ENCODE measurements around the gene FLT1.
A peak's percentile ranks its signal among the peaks of the same experiment; 100 is the strongest.

Gene FLT1

DNA sequence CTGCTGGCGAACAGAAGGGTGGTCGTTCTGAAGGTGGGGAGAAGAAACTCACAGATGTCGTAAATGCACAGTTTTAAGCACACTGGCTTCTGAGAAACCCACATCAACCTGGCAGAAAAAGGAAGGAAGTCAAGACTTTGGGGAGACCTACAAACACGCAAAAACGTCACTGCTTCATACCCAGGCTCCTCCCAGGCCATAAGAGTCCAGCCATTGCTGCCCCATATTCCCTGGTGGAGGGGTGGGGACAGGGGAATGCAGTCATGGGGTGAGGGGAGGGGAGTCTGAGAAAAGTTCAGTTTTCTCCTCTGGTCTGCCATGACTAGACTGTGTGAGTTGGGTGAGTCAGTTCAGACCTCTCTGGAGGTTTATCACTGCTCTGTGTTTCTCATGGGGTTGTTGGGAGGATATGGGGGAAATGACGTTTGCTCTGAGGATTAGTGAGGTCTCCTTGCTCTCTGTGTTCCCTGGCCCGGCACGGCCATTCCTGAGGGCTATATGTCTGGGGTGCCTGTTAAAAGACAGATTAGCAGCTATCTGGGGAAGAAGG, 139.0 kb downstream of the FLT1 start:
- H3K4me1 Mint-ChIP-seq (ENCODE audit: low read depth), result peaks cover 40% of the 10 kb centered on the region
- H3K27me3 Mint-ChIP-seq, result peaks cover 2% of the 10 kb centered on the region
- peak overlapping the region; percentile 42 for H3K4me3 Mint-ChIP-seq
- peaks cover 5% of the 10 kb centered on the region for H3K36me3 Mint-ChIP-seq
- H3K9me3 Mint-ChIP-seq (ENCODE audit: low read depth), result no peaks in the 10 kb centered on the region
- peak overlapping the region; percentile 80 for H3K27ac Mint-ChIP-seq

GRCh38 chr13:28355046-28355821, 139.7 kb downstream of the FLT1 start:
- Mint-ChIP-seq H3K9me3 (ENCODE audit: low read depth) (no peaks in the 10 kb centered on the region), H3K4me3 (peak overlapping the region; percentile 42), H3K27ac (peak overlapping the region; percentile 80), H3K36me3 (peaks cover 3% of the 10 kb centered on the region), H3K27me3 (no peaks in the 10 kb centered on the region), H3K4me1 (ENCODE audit: low read depth) (peaks cover 40% of the 10 kb centered on the region)

- Mint-ChIP-seq H3K4me3 (no peak overlapping the region), H3K9me3 (ENCODE audit: low read depth) (no peaks in the 10 kb centered on the region), H3K36me3 (no peaks in the 10 kb centered on the region), H3K4me1 (ENCODE audit: low read depth) (peaks cover 40% of the 10 kb centered on the region), H3K27me3 (no peaks in the 10 kb centered on the region), H3K27ac (no peak overlapping the region)
Observed at GRCh38 chr13:28353679-28354078, 141.2 kb downstream of the FLT1 start.

- Mint-ChIP-seq H3K27me3 (no peaks in the 10 kb centered on the region), H3K4me1 (ENCODE audit: low read depth) (peaks cover 27% of the 10 kb centered on the region), H3K36me3 (no peaks in the 10 kb centered on the region), H3K9me3 (ENCODE audit: low read depth) (no peaks in the 10 kb centered on the region), H3K27ac (no peak overlapping the region), H3K4me3 (no peak overlapping the region)
Observed at GRCh38 chr13:28349907-28350654, 144.8 kb downstream of the FLT1 start.

- Mint-ChIP-seq H3K27ac (no peak overlapping the region), H3K36me3 (peaks cover 1% of the 10 kb centered on the region), H3K9me3 (ENCODE audit: low read depth) (no peaks in the 10 kb centered on the region)
Observed at GRCh38 chr13:28349371-28349770, 145.6 kb downstream of the FLT1 start.

DNA sequence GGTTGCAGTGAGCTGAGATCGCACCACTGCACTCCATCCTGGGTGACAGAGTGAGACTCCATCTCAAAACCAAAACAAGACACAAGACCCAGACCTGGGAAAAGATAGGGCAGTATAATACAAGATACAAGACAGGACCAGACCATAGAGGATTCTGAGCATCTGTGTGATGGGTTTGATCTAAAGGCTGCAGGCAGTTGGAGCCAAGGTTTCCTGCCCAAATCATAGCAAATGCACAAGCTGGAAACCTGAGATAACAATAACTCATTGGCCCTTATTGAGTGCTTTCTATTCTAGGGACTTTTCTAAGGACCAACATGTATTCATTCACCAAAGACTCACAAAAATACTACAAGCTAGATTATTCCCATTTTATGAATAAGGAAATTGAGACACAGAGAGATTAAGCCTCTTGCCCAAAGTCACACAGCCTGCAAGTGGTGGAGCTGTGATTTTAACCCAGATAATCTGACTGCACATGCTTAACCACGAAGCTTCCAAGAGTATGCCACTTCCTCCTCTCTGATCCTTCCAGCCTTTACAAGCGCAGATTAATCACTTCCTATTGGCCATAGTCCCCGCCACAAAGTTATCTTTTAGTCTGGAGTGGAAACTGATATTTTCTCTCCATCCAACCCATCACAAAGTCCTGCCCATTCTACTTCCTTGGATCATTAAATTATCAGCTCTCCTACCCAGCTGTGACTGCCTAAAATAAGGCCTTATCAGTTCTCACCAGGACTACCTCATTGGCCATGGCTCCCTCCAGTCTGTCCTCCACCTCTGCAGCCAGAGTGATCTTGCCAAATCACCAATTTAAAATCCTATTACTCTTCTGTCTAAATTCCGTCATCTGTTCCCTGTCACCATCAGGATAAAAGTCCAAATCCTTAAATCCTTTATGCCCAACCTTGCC, 147.2 kb downstream of the FLT1 start:
- Mint-ChIP-seq H3K27me3 (peaks cover 3% of the 10 kb centered on the region), H3K27ac (no peak overlapping the region), H3K9me3 (ENCODE audit: low read depth) (no peaks in the 10 kb centered on the region), H3K4me1 (ENCODE audit: low read depth) (peaks cover 15% of the 10 kb centered on the region), H3K4me3 (no peak overlapping the region), H3K36me3 (peaks cover 2% of the 10 kb centered on the region)

More at GRCh38 chr13:28349371-28349770, 145.6 kb downstream of the FLT1 start:
- Mint-ChIP-seq H3K27me3 (peaks cover 1% of the 10 kb centered on the region), H3K4me3 (no peak overlapping the region), H3K4me1 (ENCODE audit: low read depth) (peaks cover 23% of the 10 kb centered on the region)

GRCh38 chr13:28346154-28346553, 148.8 kb downstream of the FLT1 start:
- peaks cover 2% of the 10 kb centered on the region for H3K36me3 Mint-ChIP-seq
- no peak overlapping the region for H3K27ac Mint-ChIP-seq
- peaks cover 3% of the 10 kb centered on the region for H3K27me3 Mint-ChIP-seq
- H3K9me3 Mint-ChIP-seq (ENCODE audit: low read depth), result no peaks in the 10 kb centered on the region
- H3K4me1 Mint-ChIP-seq (ENCODE audit: low read depth), result peaks cover 13% of the 10 kb centered on the region
- H3K4me3 Mint-ChIP-seq, result no peak overlapping the region

- peaks cover 3% of the 10 kb centered on the region for H3K27me3 Mint-ChIP-seq
Observed at GRCh38 chr13:28344163-28344562, 150.8 kb downstream of the FLT1 start.

GRCh38 chr13:28342251-28342650, 152.7 kb downstream of the FLT1 start:
- Mint-ChIP-seq H3K27ac (no peak overlapping the region), H3K9me3 (ENCODE audit: low read depth) (no peaks in the 10 kb centered on the region), H3K4me1 (ENCODE audit: low read depth) (peaks cover 4% of the 10 kb centered on the region), H3K4me3 (no peak overlapping the region), H3K27me3 (peaks cover 3% of the 10 kb centered on the region), H3K36me3 (peaks cover 2% of the 10 kb centered on the region)

More at GRCh38 chr13:28344163-28344562, 150.8 kb downstream of the FLT1 start:
- peaks cover 14% of the 10 kb centered on the region for H3K4me1 Mint-ChIP-seq (ENCODE audit: low read depth)
- H3K36me3 Mint-ChIP-seq, result peaks cover 2% of the 10 kb centered on the region
- no peak overlapping the region for H3K27ac Mint-ChIP-seq
- no peaks in the 10 kb centered on the region for H3K9me3 Mint-ChIP-seq (ENCODE audit: low read depth)
- no peak overlapping the region for H3K4me3 Mint-ChIP-seq

GRCh38 chr13:28340272-28340793, 154.6 kb downstream of the FLT1 start:
- peaks cover 1% of the 10 kb centered on the region for H3K4me1 Mint-ChIP-seq (ENCODE audit: low read depth)

DNA sequence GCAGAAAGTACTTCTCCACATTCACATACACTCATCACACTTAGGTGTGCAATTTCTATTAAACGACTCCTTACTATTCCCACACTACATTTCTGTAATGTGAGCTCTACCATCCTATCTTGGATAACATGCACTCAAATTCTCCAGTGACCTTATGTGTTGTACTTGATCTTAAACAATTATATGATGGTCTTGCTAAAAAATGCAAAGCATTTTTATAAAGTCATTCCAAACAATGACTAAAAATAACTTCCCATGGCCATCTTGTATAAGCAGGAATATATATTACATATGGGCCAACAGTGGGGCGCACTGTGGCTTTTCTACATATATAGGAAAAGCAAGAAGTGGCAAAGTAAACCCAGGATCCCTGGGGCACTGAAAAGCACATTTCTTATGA, 155.5 kb downstream of the FLT1 start:
- Mint-ChIP-seq H3K4me3 (no peak overlapping the region), H3K36me3 (peaks cover 2% of the 10 kb centered on the region), H3K27me3 (peaks cover 2% of the 10 kb centered on the region), H3K27ac (no peak overlapping the region), H3K4me1 (ENCODE audit: low read depth) (peaks cover 1% of the 10 kb centered on the region), H3K9me3 (ENCODE audit: low read depth) (no peaks in the 10 kb centered on the region)

More at GRCh38 chr13:28340272-28340793, 154.6 kb downstream of the FLT1 start:
- no peak overlapping the region for H3K27ac Mint-ChIP-seq
- H3K4me3 Mint-ChIP-seq, result no peak overlapping the region
- peaks cover 2% of the 10 kb centered on the region for H3K36me3 Mint-ChIP-seq
- peaks cover 3% of the 10 kb centered on the region for H3K27me3 Mint-ChIP-seq
- no peaks in the 10 kb centered on the region for H3K9me3 Mint-ChIP-seq (ENCODE audit: low read depth)

DNA sequence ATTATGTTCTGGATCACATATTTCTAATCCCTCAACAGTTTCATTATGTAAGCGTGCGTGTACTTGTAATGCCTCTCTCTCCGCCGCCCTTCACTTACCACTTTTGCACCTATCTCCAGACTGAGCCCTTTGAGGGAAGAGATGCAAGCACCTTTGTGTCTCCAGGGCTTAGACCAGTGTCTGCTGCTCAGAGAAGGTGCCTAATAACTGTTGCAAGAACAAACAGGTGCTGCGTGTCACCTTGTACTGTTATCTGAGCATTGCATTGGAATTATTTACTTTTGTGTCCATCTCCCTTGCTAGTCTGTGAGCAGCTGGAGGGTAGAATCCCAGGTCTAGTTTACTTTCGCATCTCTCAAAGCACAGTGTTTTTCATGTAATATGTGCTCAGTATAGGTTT, 156.2 kb downstream of the FLT1 start:
- H3K27ac Mint-ChIP-seq, result no peak overlapping the region
- peaks cover 1% of the 10 kb centered on the region for H3K4me1 Mint-ChIP-seq (ENCODE audit: low read depth)
- H3K9me3 Mint-ChIP-seq (ENCODE audit: low read depth), result no peaks in the 10 kb centered on the region
- no peaks in the 10 kb centered on the region for H3K27me3 Mint-ChIP-seq
- H3K36me3 Mint-ChIP-seq, result no peaks in the 10 kb centered on the region
- no peak overlapping the region for H3K4me3 Mint-ChIP-seq

DNA sequence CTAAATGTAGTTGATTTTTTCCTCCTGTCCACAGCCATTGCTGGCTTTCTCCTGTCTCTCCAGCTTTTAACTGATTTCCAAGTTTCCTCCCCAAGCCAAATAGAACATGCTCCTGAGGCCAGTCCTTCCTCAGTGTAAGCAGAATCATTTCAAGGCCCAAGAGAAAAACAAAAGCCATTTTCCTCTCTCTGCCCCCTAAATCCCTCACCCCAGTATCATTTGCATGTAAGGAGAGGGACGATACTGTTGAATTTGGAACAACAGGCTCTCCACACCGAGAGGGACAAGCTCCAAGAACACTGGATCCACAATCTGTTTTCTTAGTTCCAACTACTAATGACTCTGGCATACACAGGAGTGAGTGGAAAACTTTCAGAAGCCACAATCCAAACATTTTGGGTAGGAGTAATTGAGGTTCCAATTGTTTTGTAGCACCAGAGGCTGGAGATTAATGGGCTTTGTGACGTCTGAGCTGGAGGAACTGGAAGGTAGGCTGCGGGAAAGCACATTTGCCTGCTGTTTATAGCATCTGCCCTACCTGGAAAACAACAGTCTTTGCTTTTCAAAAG, 156.8 kb downstream of the FLT1 start:
- Mint-ChIP-seq H3K4me1 (ENCODE audit: low read depth) (peaks cover 1% of the 10 kb centered on the region), H3K36me3 (no peaks in the 10 kb centered on the region), H3K9me3 (ENCODE audit: low read depth) (no peaks in the 10 kb centered on the region), H3K27me3 (no peaks in the 10 kb centered on the region), H3K27ac (no peak overlapping the region), H3K4me3 (no peak overlapping the region)
